ENCODE results near the gene S100B. TPM values are rescaled to one million over a fixed set of nuclear protein-coding genes. Genes with fewer than 3 reads are reported as not detected.

The S100B gene
- polyA plus RNA-seq, 1 donor, result 9.2 TPM

- DNase-seq (ENCODE audit: low read depth), result no peak
Measured at GRCh38 chr21:46560568-46561444, 44.1 kb downstream of the S100B start.

DNA sequence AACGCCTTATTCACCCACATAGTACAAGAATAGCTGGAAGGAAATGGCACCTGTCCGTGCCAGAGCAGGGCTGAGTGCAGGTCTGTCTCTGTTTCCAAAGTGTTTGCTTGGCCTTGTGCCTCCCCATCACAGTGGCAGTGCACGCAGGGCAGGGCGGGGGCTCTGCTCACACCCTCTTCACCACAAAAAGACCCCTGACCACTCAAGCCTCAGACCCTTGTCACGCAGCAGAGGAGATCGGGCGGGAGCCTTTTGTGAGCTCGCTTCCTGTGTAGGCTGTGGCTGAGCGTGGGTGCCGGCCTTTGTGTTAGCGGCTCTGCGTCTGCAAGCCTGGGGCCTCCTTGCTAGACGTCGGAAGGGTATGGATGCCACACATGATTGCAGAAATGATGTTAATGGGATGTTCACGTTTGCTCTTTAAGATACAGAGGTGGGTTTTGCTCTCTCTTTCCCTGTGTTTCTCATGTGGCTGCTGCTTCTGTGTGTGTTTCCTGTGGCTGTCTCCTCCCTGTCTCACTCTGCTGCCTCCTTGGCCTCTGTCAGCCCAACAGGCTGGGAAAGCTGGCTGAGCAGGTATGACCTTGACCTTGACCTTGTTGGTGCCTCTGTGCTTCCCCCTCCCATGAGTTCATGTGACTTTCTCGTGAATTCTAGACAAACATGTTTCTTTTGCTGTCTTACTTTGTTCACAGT, 45.4 kb downstream of the S100B start:
- no peak for DNase-seq (ENCODE audit: low read depth)

GRCh38 chr21:46557919-46558392, 46.9 kb downstream of the S100B start:
- no peak for DNase-seq (ENCODE audit: low read depth)

DNA sequence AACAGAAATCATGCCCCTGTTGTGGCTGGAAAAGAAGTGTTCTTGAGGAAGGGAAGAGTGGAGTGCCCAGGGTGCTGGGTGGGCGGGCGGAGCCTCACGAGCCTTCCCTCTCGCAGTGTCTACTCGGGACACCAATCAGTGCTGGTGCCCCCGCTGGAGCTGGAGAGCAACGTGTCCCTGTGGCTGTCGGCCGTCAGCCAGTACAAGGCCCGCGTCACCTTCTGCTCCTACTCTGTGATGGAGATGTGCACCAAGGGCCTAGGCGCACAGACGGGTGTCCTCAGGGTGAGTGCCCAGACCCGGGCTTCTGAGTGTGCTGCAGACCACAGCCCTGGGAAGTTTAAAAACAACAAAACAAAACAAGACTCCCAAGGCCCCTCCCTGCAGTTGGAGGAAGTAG, 47.4 kb downstream of the S100B start:
- no peak for DNase-seq (ENCODE audit: low read depth)

DNA sequence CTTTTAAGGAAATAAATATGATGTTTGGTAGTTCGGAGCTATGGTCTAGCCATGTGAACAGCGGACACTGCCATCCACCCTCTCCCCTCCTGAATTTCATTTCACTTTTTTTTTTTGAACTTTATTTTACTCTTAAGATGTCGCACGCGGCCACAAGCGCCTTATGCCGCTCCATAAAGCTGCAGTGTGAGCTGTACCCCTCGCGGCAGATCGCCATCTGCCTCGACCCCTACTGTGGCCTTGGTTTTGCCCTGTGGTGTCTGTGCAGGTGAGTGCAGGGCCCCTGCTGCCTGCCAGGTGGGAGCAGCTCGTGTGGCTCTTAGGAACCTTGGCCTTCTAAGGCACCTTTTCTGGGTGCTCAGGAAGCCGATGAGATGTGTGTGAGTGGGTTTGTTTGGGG, 48.1 kb downstream of the S100B start:
- no peak for DNase-seq (ENCODE audit: low read depth)

DNA sequence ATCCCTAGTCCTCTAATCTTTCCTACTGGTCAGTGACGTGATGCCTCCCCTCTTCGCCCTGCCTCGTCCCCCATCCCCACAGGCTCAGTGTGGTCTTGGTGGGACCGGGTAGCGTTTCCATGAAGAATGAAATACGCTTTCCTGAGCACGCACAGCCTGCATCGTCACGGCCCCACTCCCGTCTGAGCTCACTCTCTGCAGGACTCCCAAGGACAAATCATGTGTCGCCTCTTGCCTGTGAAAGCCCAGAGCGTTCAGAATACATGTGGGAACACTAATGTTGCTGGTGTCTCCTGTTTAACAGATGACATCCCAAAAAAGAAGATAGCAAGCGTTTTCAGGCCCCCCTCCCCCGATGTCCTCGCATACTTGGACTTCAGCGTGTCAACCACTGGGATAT, 49.2 kb downstream of the S100B start:
- DNase-seq (ENCODE audit: low read depth), result no peak

- DNase-seq (ENCODE audit: low read depth), result no peak
Measured at GRCh38 chr21:46555225-46555617, 49.7 kb downstream of the S100B start.

DNA sequence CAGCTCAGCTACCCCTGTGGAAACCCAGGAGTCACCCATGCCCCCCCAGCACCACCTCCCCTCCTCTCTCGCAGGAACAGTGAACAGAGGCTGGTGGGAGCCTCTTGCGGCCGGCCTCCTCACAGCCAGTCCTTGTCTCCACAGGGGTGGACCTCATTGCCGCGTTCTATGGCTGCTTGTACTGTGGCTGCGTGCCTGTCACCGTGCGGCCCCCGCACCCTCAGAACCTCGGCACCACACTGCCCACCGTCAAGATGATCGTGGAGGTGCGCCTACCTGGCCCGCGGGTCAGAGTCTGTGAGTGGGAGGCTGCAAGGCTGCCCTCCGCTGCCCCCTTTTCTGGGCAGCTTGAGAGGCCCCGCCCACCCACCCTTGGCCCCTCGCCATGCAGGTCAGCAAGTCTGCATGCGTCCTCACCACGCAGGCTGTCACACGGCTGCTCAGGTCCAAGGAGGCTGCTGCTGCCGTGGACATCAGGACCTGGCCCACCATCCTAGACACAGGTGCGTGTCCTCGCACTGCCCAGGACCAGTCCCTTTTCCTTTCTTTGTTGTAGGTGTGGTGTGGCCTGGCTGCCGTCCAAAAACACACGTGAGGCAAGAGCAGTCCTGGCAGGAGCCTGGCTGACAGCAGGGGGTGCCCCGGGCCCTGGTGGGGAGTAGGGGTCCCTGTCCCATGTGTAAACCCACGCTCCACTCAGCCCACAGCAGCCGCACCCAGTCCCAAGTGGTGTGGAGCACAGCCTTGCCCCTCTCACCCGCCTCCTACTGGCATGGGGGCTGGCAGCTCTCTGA, 50.3 kb downstream of the S100B start:
- DNase-seq (ENCODE audit: low read depth), result no peak

GRCh38 chr21:46553993-46554392, 50.9 kb downstream of the S100B start:
- DNase-seq (ENCODE audit: low read depth), result no peak

- DNase-seq (ENCODE audit: low read depth), result no peak
Measured at GRCh38 chr21:46552865-46553379, 52.0 kb downstream of the S100B start.

DNA sequence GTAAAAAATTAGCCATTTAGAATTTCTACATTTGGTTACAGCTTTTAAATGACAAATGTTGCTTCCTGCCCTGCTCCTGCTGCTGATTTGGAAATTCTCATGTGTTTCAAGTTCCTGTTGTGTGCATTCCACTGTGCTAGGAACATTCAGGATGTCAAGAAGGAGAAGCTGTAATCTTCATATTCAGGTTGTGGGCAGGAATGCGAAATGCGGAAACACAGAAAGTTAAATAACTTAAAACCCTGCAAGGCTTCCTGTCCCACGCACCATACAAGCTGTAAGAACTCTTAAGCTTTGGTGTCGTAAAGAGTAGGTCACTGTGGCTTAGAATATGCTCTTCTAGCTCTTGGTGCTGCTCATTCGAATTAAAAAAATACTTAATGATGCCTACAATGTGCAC, 52.6 kb downstream of the S100B start:
- DNase-seq (ENCODE audit: low read depth), result no peak

DNA sequence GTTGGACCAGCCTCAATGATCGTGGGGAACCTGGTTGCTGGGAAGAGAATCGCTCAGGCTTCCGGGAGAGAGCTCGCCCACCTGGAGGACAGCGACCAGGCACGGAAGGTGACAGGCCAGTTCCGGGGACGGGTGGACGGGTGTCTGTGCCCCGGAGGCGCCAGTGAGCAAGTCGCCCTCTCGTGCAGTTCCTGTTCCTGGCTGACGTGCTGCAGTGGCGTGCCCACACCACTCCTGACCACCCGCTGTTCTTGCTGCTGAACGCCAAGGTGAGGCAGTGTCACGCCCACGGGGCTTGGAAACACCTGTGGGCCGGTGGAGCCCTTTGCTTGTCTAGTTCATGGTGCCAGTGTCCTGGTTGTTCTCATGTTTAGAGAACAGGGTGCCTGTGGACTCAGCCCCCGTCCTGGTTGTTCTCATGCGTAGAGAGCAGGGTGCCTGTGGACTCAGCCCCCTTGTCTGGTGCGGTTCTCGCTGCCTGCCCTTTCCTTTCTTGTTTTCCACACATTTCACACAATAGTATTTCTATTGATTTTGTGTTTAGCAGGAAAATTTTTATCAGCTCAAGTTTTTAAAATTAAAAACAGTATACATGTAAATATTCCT, 53.1 kb downstream of the S100B start:
- no peak for DNase-seq (ENCODE audit: low read depth)

- DNase-seq (ENCODE audit: low read depth), result no peak
Measured at GRCh38 chr21:46550116-46550941, 54.6 kb downstream of the S100B start.

- no peak for DNase-seq (ENCODE audit: low read depth)
Measured at GRCh38 chr21:46549650-46550049, 55.2 kb downstream of the S100B start.

Other genes with a start within 250 kb of the S100B start
- gene DIP2A, start 146.2 kb downstream of the S100B start, polyA plus RNA-seq (ENCODE audit: insufficient read length), result 28.9 TPM
- gene PRMT2, start 30.6 kb upstream of the S100B start, polyA plus RNA-seq (ENCODE audit: insufficient read length), result 116 TPM

Data from forelimb muscle (tissue), 1 donor.